ENCODE results near the gene CTU2.

The CTU2 gene

GRCh38 chr16:88744577-88745521, 38.5 kb downstream of the CTU2 start:
- no peak for TF ChIP-seq CTCF (IDR thresholded peaks at IDR 0.05; ENCODE audit: low read depth, low read length)
- DNase-seq (ENCODE audit: low read depth in 2 of 2): no peak
- H3K4me3 ChIP-seq (replicated peaks in 1 of 2; ENCODE audit: low read depth in 2 of 2, low read length in 2 of 2): no peak overlapping the region

- peak in 1 of 2 donors; percentile 69 for DNase-seq (ENCODE audit: low read depth in 2 of 2)
- no peak overlapping the region for H3K4me3 ChIP-seq (replicated peaks in 1 of 2; ENCODE audit: low read depth in 2 of 2, low read length in 2 of 2)
- no peak for TF ChIP-seq CTCF (IDR thresholded peaks at IDR 0.05; ENCODE audit: low read depth, low read length)
Observed at GRCh38 chr16:88746506-88746905, 40.2 kb downstream of the CTU2 start.

- peak in 1 of 2 donors; percentile 34 for DNase-seq (ENCODE audit: low read depth in 2 of 2)
- no peak overlapping the region for H3K4me3 ChIP-seq (replicated peaks in 1 of 2; ENCODE audit: low read depth in 2 of 2, low read length in 2 of 2)
- peak; percentile 20 for TF ChIP-seq CTCF (IDR thresholded peaks at IDR 0.05; ENCODE audit: low read depth, low read length)
Observed at GRCh38 chr16:88747588-88748301, 41.4 kb downstream of the CTU2 start.

- no peak overlapping the region for H3K4me3 ChIP-seq (replicated peaks in 1 of 2; ENCODE audit: low read depth in 2 of 2, low read length in 2 of 2)
- TF ChIP-seq CTCF (IDR thresholded peaks at IDR 0.05; ENCODE audit: low read depth, low read length): no peak
- no peak for DNase-seq (ENCODE audit: low read depth in 2 of 2)
Observed at GRCh38 chr16:88748364-88748763, 42.1 kb downstream of the CTU2 start.

GRCh38 chr16:88749358-88749757, 43.1 kb downstream of the CTU2 start:
- TF ChIP-seq CTCF (IDR thresholded peaks at IDR 0.05; ENCODE audit: low read depth, low read length): no peak
- DNase-seq (ENCODE audit: low read depth in 2 of 2): no peak
- no peak overlapping the region for H3K4me3 ChIP-seq (replicated peaks in 1 of 2; ENCODE audit: low read depth in 2 of 2, low read length in 2 of 2)

- H3K4me3 ChIP-seq (replicated peaks in 1 of 2; ENCODE audit: low read depth in 2 of 2, low read length in 2 of 2): no peak overlapping the region
- no peak for DNase-seq (ENCODE audit: low read depth in 2 of 2)
- no peak for TF ChIP-seq CTCF (IDR thresholded peaks at IDR 0.05; ENCODE audit: low read depth, low read length)
Observed at GRCh38 chr16:88750854-88751253, 44.6 kb downstream of the CTU2 start.
